NCI-H146 treated with DMSO at 0.1 percent for 48 hours (cell line): Measurements from ENCODE around the gene ARIH1.
"Not testable (repeated sequence)": the region's sequence is repeated elsewhere in the genome, so short reads cannot be mapped to it uniquely, and the experiment has no call there.

Source experiments
- DNase-seq: peaks from one replicate; lab custom pipeline; 2025; ENCODE audit not compliant: unreplicated experiment; lab: John Stamatoyannopoulos, UW

ARIH1 gene

GRCh38 chr15:72593838-72594237, 119.7 kb downstream of the ARIH1 start:
- no peak for DNase-seq

- no peak for DNase-seq
These were observed 125.8 kb downstream of the ARIH1 start for GRCh38 chr15:72599855-72600464.

- no peak for DNase-seq
These were observed 130.7 kb downstream of the ARIH1 start for GRCh38 chr15:72604794-72605193.

GRCh38 chr15:72608084-72608483, 134.0 kb downstream of the ARIH1 start:
- DNase-seq: not testable (repeated sequence)

GRCh38 chr15:72609862-72610261, 135.7 kb downstream of the ARIH1 start:
- no peak for DNase-seq

GRCh38 chr15:72612324-72612723, 138.2 kb downstream of the ARIH1 start:
- not testable (repeated sequence) for DNase-seq

GRCh38 chr15:72614810-72615532, 140.8 kb downstream of the ARIH1 start:
- no peak for DNase-seq

GRCh38 chr15:72615533-72616233, 141.6 kb downstream of the ARIH1 start:
- not testable (repeated sequence) for DNase-seq

- DNase-seq: no peak
These were observed 142.5 kb downstream of the ARIH1 start for GRCh38 chr15:72616491-72617210.

- DNase-seq: not testable (repeated sequence)
These were observed 149.7 kb downstream of the ARIH1 start for GRCh38 chr15:72623854-72624253.

- not testable (repeated sequence) for DNase-seq
These were observed 152.0 kb downstream of the ARIH1 start for GRCh38 chr15:72626153-72626552.

GRCh38 chr15:72628249-72629067, 154.3 kb downstream of the ARIH1 start:
- DNase-seq: not testable (repeated sequence)

- not testable (repeated sequence) for DNase-seq
These were observed 155.0 kb downstream of the ARIH1 start for GRCh38 chr15:72629068-72629570.

GRCh38 chr15:72636519-72637282, 162.6 kb downstream of the ARIH1 start:
- not testable (repeated sequence) for DNase-seq

GRCh38 chr15:72639759-72640483, 165.8 kb downstream of the ARIH1 start:
- not testable (repeated sequence) for DNase-seq

- DNase-seq: not testable (repeated sequence)
These were observed 168.1 kb downstream of the ARIH1 start for GRCh38 chr15:72642271-72642670.

GRCh38 chr15:72648631-72649253, 174.6 kb downstream of the ARIH1 start:
- DNase-seq: not testable (repeated sequence)
